Measurements from ENCODE around the gene F8. TPM values are rescaled to one million over a fixed set of nuclear protein-coding genes. Genes with fewer than 3 reads are reported as not detected.
A peak's percentile ranks its signal among the peaks of the same experiment; 100 is the strongest.
"Not testable (repeated sequence)": the region's sequence is repeated elsewhere in the genome, so short reads cannot be mapped to it uniquely, and the experiment has no call there.

Gene F8
- total RNA-seq, 1 experiment from 2014 or later = 2.6 TPM

GRCh38 chrX:154967603-154968002 lies 54.9 kb downstream of the F8 start:
- Histone ChIP-seq H3K27me3 (ENCODE audit: insufficient read depth, low read length) (no peaks in the 10 kb centered on the region), H2AFZ (ENCODE audit: low read depth, low read length, poor library complexity, severe bottlenecking) (no peak overlapping the region), H3K4me3 (replicated peaks in 1 of 2; ENCODE audit: low read depth in 1 of 2, low read length in 2 of 2) (no peak overlapping the region), H3K27ac (ENCODE audit: low read depth, low read length) (no peak overlapping the region), H3K4me2 (ENCODE audit: low read length) (peak overlapping the region; percentile 28; the same call in 1 of the 2 replicates), H3K9me2 (ENCODE audit: insufficient read depth) (no peaks in the 10 kb centered on the region), H3K4me1 (ENCODE audit: control insufficient read depth in 1 of 2, insufficient read depth in 2 of 2, low read length in 2 of 2) (peaks cover 0 to 11% of the 10 kb centered on the region in 2 experiments; a peak in 2 of 4 replicates), H3K36me3 (ENCODE audit: control insufficient read depth in 1 of 2, insufficient read depth in 2 of 2, low read length in 2 of 2) (no peaks in the 10 kb centered on the region), H4K20me1 (ENCODE audit: insufficient read depth) (no peaks in the 10 kb centered on the region), H3K79me2 (ENCODE audit: insufficient read depth, low read length) (no peaks in the 10 kb centered on the region), H3K9me3 (ENCODE audit: control insufficient read depth in 1 of 2, insufficient read depth in 1 of 2, low read depth in 1 of 2, low read length in 2 of 2) (no peaks in the 10 kb centered on the region), H3K9ac (ENCODE audit: low read length) (no peak overlapping the region)
- no TSS peak for BruUV-seq (replicated peaks)
- no peak for TF ChIP-seq POLR2AphosphoS5 (IDR thresholded peaks at IDR 0.05; ENCODE audit: low read depth, low read length)
- peak; percentile 58 for TF ChIP-seq JUND (IDR thresholded peaks at IDR 0.05)
- peak; percentile 77 for TF ChIP-seq FOSL1 (IDR thresholded peaks at IDR 0.05; ENCODE audit: low read depth)
- peak; percentile 41; the same call in 1 of the 2 replicates for TF ChIP-seq SP1 (IDR thresholded peaks at IDR 0.05; ENCODE audit: low read depth)
- no peak for TF ChIP-seq EZH2phosphoT487 (IDR thresholded peaks at IDR 0.05; ENCODE audit: borderline replicate concordance)
- DNase-seq (ENCODE audit: low read depth, low spot score) (peak; percentile 26), ATAC-seq (no peak)
- POLR2A ChIA-PET = no interaction called here
- RAD21 ChIA-PET (ENCODE audit: low non-redundant PET in 1 of 2, low total read pairs in 2 of 2, uncharacterized antibody in 2 of 2, unreplicated experiment in 2 of 2) = no interaction called here
- intact Hi-C loops (cut with micrococcal nuclease) = no loop called here
- CTCF ChIA-PET = no interaction called here

GRCh38 chrX:154961947-154962346 lies 60.6 kb downstream of the F8 start:
- Histone ChIP-seq H2AFZ (ENCODE audit: low read depth, low read length, poor library complexity, severe bottlenecking) (no peak overlapping the region), H3K9me2 (ENCODE audit: insufficient read depth) (no peaks in the 10 kb centered on the region), H3K4me1 (ENCODE audit: control insufficient read depth in 1 of 2, insufficient read depth in 2 of 2, low read length in 2 of 2) (no peaks in the 10 kb centered on the region), H3K4me2 (ENCODE audit: low read length) (no peak overlapping the region), H3K27me3 (ENCODE audit: insufficient read depth, low read length) (no peaks in the 10 kb centered on the region), H3K9me3 (ENCODE audit: control insufficient read depth in 1 of 2, insufficient read depth in 1 of 2, low read depth in 1 of 2, low read length in 2 of 2) (no peaks in the 10 kb centered on the region), H4K20me1 (ENCODE audit: insufficient read depth) (no peaks in the 10 kb centered on the region), H3K9ac (ENCODE audit: low read length) (no peak overlapping the region), H3K79me2 (ENCODE audit: insufficient read depth, low read length) (no peaks in the 10 kb centered on the region), H3K36me3 (ENCODE audit: control insufficient read depth in 1 of 2, insufficient read depth in 2 of 2, low read length in 2 of 2) (no peaks in the 10 kb centered on the region), H3K4me3 (replicated peaks in 1 of 2; ENCODE audit: low read depth in 1 of 2, low read length in 2 of 2) (no peak overlapping the region), H3K27ac (ENCODE audit: low read depth, low read length) (no peak overlapping the region)
- no peak for DNase-seq (ENCODE audit: low read depth, low spot score)
- ChIA-PET CTCF (no interaction called here), POLR2A (no interaction called here), RAD21 (ENCODE audit: low non-redundant PET in 1 of 2, low total read pairs in 2 of 2, uncharacterized antibody in 2 of 2, unreplicated experiment in 2 of 2) (no interaction called here)
- no peak for TF ChIP-seq MAX (IDR thresholded peaks at IDR 0.05)
- TF ChIP-seq FOSL1 (IDR thresholded peaks at IDR 0.05; ENCODE audit: low read depth) = no peak
- no peak for TF ChIP-seq ATF3 (IDR thresholded peaks at IDR 0.05)
- no peak for TF ChIP-seq EZH2phosphoT487 (IDR thresholded peaks at IDR 0.05; ENCODE audit: borderline replicate concordance)
- no peak for TF ChIP-seq ZBTB33 (IDR thresholded peaks at IDR 0.05; ENCODE audit: extremely low read depth, insufficient replicate concordance, low read length)
- TF ChIP-seq POLR2AphosphoS5 (IDR thresholded peaks at IDR 0.05; ENCODE audit: low read depth, low read length) = no peak
- no peak for TF ChIP-seq EGR1 (IDR thresholded peaks at IDR 0.05; ENCODE audit: low read depth)
- intact Hi-C loops (cut with micrococcal nuclease) = no loop called here
- ATAC-seq = no peak
- BruUV-seq (replicated peaks) = no TSS peak

- H4K20me1 ChIP-seq (ENCODE audit: insufficient read depth); POLR2A ChIA-PET; H3K27me3 ChIP-seq (ENCODE audit: insufficient read depth, low read length); H3K9me3 ChIP-seq (ENCODE audit: control insufficient read depth in 1 of 2, insufficient read depth in 1 of 2, low read depth in 1 of 2, low read length in 2 of 2); DNase-seq (ENCODE audit: low read depth, low spot score); ATAC-seq; H3K9me2 ChIP-seq (ENCODE audit: insufficient read depth); H3K79me2 ChIP-seq (ENCODE audit: insufficient read depth, low read length); intact Hi-C loops (cut with micrococcal nuclease); RAD21 ChIA-PET (ENCODE audit: low non-redundant PET in 1 of 2, low total read pairs in 2 of 2, uncharacterized antibody in 2 of 2, unreplicated experiment in 2 of 2); H3K27ac ChIP-seq (ENCODE audit: low read depth, low read length); H3K9ac ChIP-seq (ENCODE audit: low read length); H3K4me3 ChIP-seq (replicated peaks in 1 of 2; ENCODE audit: low read depth in 1 of 2, low read length in 2 of 2); BruUV-seq (replicated peaks); H3K36me3 ChIP-seq (ENCODE audit: control insufficient read depth in 1 of 2, insufficient read depth in 2 of 2, low read length in 2 of 2); CTCF ChIA-PET; H3K4me2 ChIP-seq (ENCODE audit: low read length); H2AFZ ChIP-seq (ENCODE audit: low read depth, low read length, poor library complexity, severe bottlenecking); H3K4me1 ChIP-seq (ENCODE audit: control insufficient read depth in 1 of 2, insufficient read depth in 2 of 2, low read length in 2 of 2): not testable (repeated sequence)
These were observed 66.7 kb downstream of the F8 start for GRCh38 chrX:154955799-154956198.
